Left lung (tissue), 10 donors: Measurements from ENCODE around the gene KLHDC2. TPM values are rescaled to one million over a fixed set of nuclear protein-coding genes. Genes with fewer than 3 reads are reported as not detected.
"Not testable (repeated sequence)": the region's sequence is repeated elsewhere in the genome, so short reads cannot be mapped to it uniquely, and the experiment has no call there.

Experiments
- ATAC-seq: fragments of 200-7000 bp; cut with Tn5 transposase; one replicate; pipeline ENCODE4 v1.9.1; 2020; ENCODE audit warnings: moderate library complexity
- DNase-seq, 4 donors: peaks; one replicate each; pipeline ENCODE4 v3.0.0-alpha.2; 2013 to 2020
- H3K27ac ChIP-seq, 2 donors: fragments of 200-600 bp; sonication (generic) in 1 of 2; one replicate each; pipeline versions ENCODE4 v1.5.0 to v1.8.0; 2020 to 2021
- H3K27me3 ChIP-seq, 2 donors: fragments of 200-600 bp; sonication (generic) in 1 of 2; one replicate each; pipeline versions ENCODE4 v1.5.0 to v1.8.0; 2020 to 2021
- H3K36me3 ChIP-seq, 2 donors: fragments of 200-600 bp; sonication (generic) in 1 of 2; one replicate each; pipeline versions ENCODE4 v1.5.0 to v1.8.0; 2020 to 2021
- H3K4me1 ChIP-seq, 2 donors: fragments of 200-600 bp; one replicate each; pipeline ENCODE4 v1.8.0; 2021
- H3K4me3 ChIP-seq, 2 donors: fragments of 200-600 bp; sonication (generic) in 1 of 2; one replicate each; pipeline versions ENCODE4 v1.5.0 to v1.8.0; 2020 to 2021; ENCODE audit warnings: mild to moderate bottlenecking in 1 of 2
- H3K9me3 ChIP-seq, 2 donors: fragments of 200-600 bp; sonication (generic) in 1 of 2; one replicate each; pipeline versions ENCODE4 v1.5.0 to v1.8.0; 2020 to 2021
- CTCF ChIP-seq, 2 donors: fragments of 200-600 bp; sonication (generic) in 1 of 2; IDR thresholded peaks; one replicate each; pipeline versions ENCODE4 v1.5.0 to v1.8.0; 2021; ENCODE audit warnings: antibody characterized with exemption in 2 of 2
- intact Hi-C, 2 donors: fragments of 100-400 bp; cut with DNase I; formaldehyde crosslinking; loops; one replicate each; pipeline versions ENCODE4 v1.11.2 to v1.14.2; 2022
- polyA plus RNA-seq, 6 donors: library from polyadenylated mRNA; unstranded; fragments of 120-200 nt; gene quantifications; one replicate each; pipeline ENCODE4 v1.2.1, GENCODE V29; 2013; ENCODE audit not compliant: insufficient read length in 6 of 6
- total RNA-seq, 2 donors: library from RNA; stranded (reverse); fragmentation: NEBNext Ultra II Directional; extraction: Animal tissue kit (Norgen Biotek cat#: 25700); gene quantifications; one replicate each; pipeline ENCODE4 v1.2.1, GENCODE V29; 2021
- donor health status: DM: no; HTN: yes; CAD: no.
- donor health status: DM: no; HTN: no; CAD: no.

Gene KLHDC2
- total and polyA plus RNA-seq, 8 donors: 32.6 to 138 (median 103) TPM

GRCh38 chr14:49769171-49769570 lies 1.2 kb downstream of the KLHDC2 start:
- H3K4me3 ChIP-seq: peak overlapping the region; percentile 91 to 92
- peak overlapping the region; percentile 94 to 99 for H3K27ac ChIP-seq
- no peak for DNase-seq
- no peak for TF ChIP-seq CTCF (IDR thresholded peaks at IDR 0.05)
- no peaks in the 10 kb centered on the region for H3K9me3 ChIP-seq
- peaks cover 9 to 38% of the 10 kb centered on the region in 2 donors for H3K4me1 ChIP-seq
- peak; percentile 3 for ATAC-seq
- H3K27me3 ChIP-seq: no peaks in the 10 kb centered on the region
- H3K36me3 ChIP-seq: peaks cover 0 to 19% of the 10 kb centered on the region in 2 donors
- intact Hi-C loops: no loop called here

- ATAC-seq (peak; percentile 28), DNase-seq (peak in 1 of 4 donors; percentile 38)
- Histone ChIP-seq H3K36me3 (peaks cover 0 to 24% of the 10 kb centered on the region in 2 donors), H3K9me3 (no peaks in the 10 kb centered on the region), H3K27me3 (no peaks in the 10 kb centered on the region), H3K27ac (peak overlapping the region; percentile 94 to 99), H3K4me3 (peak overlapping the region; percentile 91 to 92), H3K4me1 (peaks cover 9 to 38% of the 10 kb centered on the region in 2 donors)
- TF ChIP-seq CTCF (IDR thresholded peaks at IDR 0.05): no peak
- intact Hi-C loops: no loop called here
These were observed 1.7 kb downstream of the KLHDC2 start for GRCh38 chr14:49769581-49770211.

- Histone ChIP-seq H3K4me1 (peaks cover 9 to 38% of the 10 kb centered on the region in 2 donors), H3K9me3 (no peaks in the 10 kb centered on the region), H3K4me3 (peak overlapping the region in 1 of 2 donors; percentile 92), H3K27ac (peak overlapping the region; percentile 94 to 99), H3K27me3 (no peaks in the 10 kb centered on the region), H3K36me3 (peaks cover 0 to 31% of the 10 kb centered on the region in 2 donors)
- TF ChIP-seq CTCF (IDR thresholded peaks at IDR 0.05): no peak
- DNase-seq: no peak
- ATAC-seq: peak; percentile 47
- intact Hi-C loops: no loop called here
These were observed 2.4 kb downstream of the KLHDC2 start for GRCh38 chr14:49770212-49770817.

DNA sequence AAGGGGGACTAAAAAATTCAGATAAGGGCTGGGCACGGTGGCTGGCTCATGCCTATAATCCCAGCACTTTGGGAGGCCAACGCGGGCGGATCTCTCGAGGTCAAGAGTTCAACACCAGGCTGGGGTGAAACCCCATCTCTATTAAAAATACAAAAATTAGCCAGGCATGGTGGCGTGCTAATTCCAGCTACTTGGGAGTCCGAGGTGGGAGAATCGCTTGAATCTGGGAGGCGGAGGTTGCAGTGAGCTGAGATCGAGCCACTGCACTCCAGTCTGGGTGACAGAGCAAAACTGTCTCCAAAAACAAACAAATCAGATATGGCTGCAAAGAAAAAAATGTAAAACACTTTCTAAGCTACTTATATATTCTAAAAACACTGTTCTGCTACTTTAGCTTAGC lies 3.7 kb downstream of the KLHDC2 start:
- ATAC-seq, H3K27me3 ChIP-seq, H3K27ac ChIP-seq, intact Hi-C loops, H3K4me3 ChIP-seq, H3K9me3 ChIP-seq, DNase-seq: not testable (repeated sequence)
- peaks cover 9 to 36% of the 10 kb centered on the region in 2 donors for H3K4me1 ChIP-seq
- peaks cover 0 to 44% of the 10 kb centered on the region in 2 donors for H3K36me3 ChIP-seq

GRCh38 chr14:49774106-49774505 lies 6.2 kb downstream of the KLHDC2 start:
- no peak for TF ChIP-seq CTCF (IDR thresholded peaks at IDR 0.05)
- Histone ChIP-seq H3K27ac (no peak overlapping the region), H3K36me3 (peaks cover 2 to 68% of the 10 kb centered on the region in 2 donors), H3K9me3 (no peaks in the 10 kb centered on the region), H3K4me1 (peaks cover 9 to 25% of the 10 kb centered on the region in 2 donors), H3K27me3 (no peaks in the 10 kb centered on the region), H3K4me3 (no peak overlapping the region)
- ATAC-seq: no peak
- intact Hi-C loops: no loop called here
- no peak for DNase-seq
